B cell (primary cell): ENCODE results near the gene TSPAN31. TPM values are rescaled to one million over a fixed set of nuclear protein-coding genes. Genes with fewer than 3 reads are reported as not detected.

Experiments
- ATAC-seq: fragments of 200-7000 bp; cut with Tn5 transposase; one replicate; pipeline ENCODE4 v1.10.0; 2021; ENCODE audit warnings: low read depth, mild to moderate bottlenecking, moderate number of reproducible peaks, moderate library complexity
- CTCF ChIA-PET: fragments of 350-600 bp; sonication (Branson Sonifier 250); formaldehyde crosslinking; loops from one replicate; lab custom pipeline; 2021; ENCODE audit warnings: antibody characterized with exemption, inconsistent platforms; lab: Charles Lee
- POLR2A ChIA-PET: fragments of 350-600 bp; sonication (Branson Sonifier 250); formaldehyde crosslinking; loops from one replicate; lab custom pipeline; 2021; ENCODE audit warnings: antibody characterized with exemption; lab: Charles Lee
- DNase-seq: peaks from one replicate; pipeline ENCODE4 v3.0.0; 2013
- H2AFZ ChIP-seq: 2 replicates; pipeline ENCODE4 v1.6.1; 2012; ENCODE audit warnings: mild to moderate bottlenecking, low read depth, low read length; ENCODE audit not compliant: insufficient read depth, poor library complexity, severe bottlenecking
- H3K27ac ChIP-seq, 2 donors: 1 replicate in 1 of 2; 2 replicates in 1 of 2; pipeline ENCODE4 v1.5.1; 2012 to 2013; ENCODE audit warnings: low read length in 2 of 2, mild to moderate bottlenecking in 2 of 2, moderate library complexity in 1 of 2
- H3K27me3 ChIP-seq, 4 experiments: fragments of 200-600 bp in 1 of 4; sonication (generic) in 1 of 4; replicated peaks in 1 of 4; 1 replicate in 2 of 4; 2 replicates in 2 of 4; pipeline versions ENCODE4 v1.6.1 to v1.7.0; 2013 to 2016; ENCODE audit warnings: low read length in 3 of 4, mild to moderate bottlenecking in 2 of 4, mixed read lengths in 1 of 4, moderate library complexity in 1 of 4; ENCODE audit not compliant: insufficient read depth in 4 of 4, control insufficient read depth in 3 of 4; ENCODE audit errors: control extremely low read depth in 1 of 4
- H3K36me3 ChIP-seq, 2 experiments: replicated peaks in 1 of 2; 1 replicate in 1 of 2; 2 replicates in 1 of 2; pipeline versions ENCODE4 v1.6.1 to v1.7.1; 2013; ENCODE audit warnings: low read length in 1 of 2; ENCODE audit not compliant: insufficient read depth in 2 of 2, control insufficient read depth in 1 of 2; ENCODE audit errors: control extremely low read depth in 1 of 2, extremely low read depth in 1 of 2
- H3K4me1 ChIP-seq, 2 donors: fragments of 200-600 bp in 1 of 2; sonication (generic) in 1 of 2; 1 replicate in 1 of 2; 2 replicates in 1 of 2; pipeline versions ENCODE4 v1.5.1 to v1.6.1; 2013 to 2017; ENCODE audit warnings: low read length in 2 of 2; ENCODE audit not compliant: control insufficient read depth in 2 of 2, insufficient read depth in 2 of 2
- H3K4me2 ChIP-seq: replicated peaks from 2 replicates; pipeline ENCODE3; 2012; ENCODE audit warnings: mild to moderate bottlenecking, low read depth, low read length; ENCODE audit not compliant: poor library complexity, severe bottlenecking
- H3K4me3 ChIP-seq, 5 experiments: fragments of 200-600 bp in 1 of 5; sonication (generic) in 1 of 5; 1 replicate in 3 of 5; 2 replicates in 2 of 5; pipeline versions ENCODE4 v1.5.1 to v1.7.0; 2011 to 2016; ENCODE audit warnings: low read length in 4 of 5, mild to moderate bottlenecking in 4 of 5, low read depth in 2 of 5, control low read depth in 1 of 5, moderate library complexity in 1 of 5; ENCODE audit not compliant: insufficient read depth in 1 of 5; ENCODE audit errors: control extremely low read depth in 1 of 5, extremely low read depth in 1 of 5
- H3K79me2 ChIP-seq: fragments of 200-600 bp; sonication (generic); one replicate; pipeline ENCODE4 v1.6.0; 2016; ENCODE audit warnings: low read length; ENCODE audit not compliant: control insufficient read depth, insufficient read depth
- H3K9ac ChIP-seq: fragments of 200-600 bp; sonication (generic); 2 replicates; pipeline ENCODE4 v1.6.1; 2017; ENCODE audit warnings: mild to moderate bottlenecking, low read length, moderate library complexity
- H3K9me3 ChIP-seq, 3 donors: one replicate each; pipeline versions ENCODE4 v1.6.1 to v1.7.1; 2013; ENCODE audit warnings: low read length in 2 of 3; ENCODE audit not compliant: control insufficient read depth in 2 of 3, insufficient read depth in 1 of 3; ENCODE audit errors: control extremely low read depth in 1 of 3
- H4K20me1 ChIP-seq: 2 replicates; pipeline ENCODE4 v1.6.0; 2012; ENCODE audit warnings: mild to moderate bottlenecking, low read length; ENCODE audit not compliant: insufficient read depth, control insufficient read depth, poor library complexity, severe bottlenecking
- H3K27ac Mint-ChIP-seq: one replicate; pipeline ENCODE4 v1.8.0; 2021; ENCODE audit warnings: mixed read lengths
- H3K27me3 Mint-ChIP-seq: one replicate; pipeline ENCODE4 v1.8.0; 2021; ENCODE audit warnings: mixed read lengths
- H3K4me1 Mint-ChIP-seq: one replicate; pipeline ENCODE4 v1.8.0; 2021; ENCODE audit warnings: mixed read lengths
- H3K4me3 Mint-ChIP-seq: one replicate; pipeline ENCODE4 v1.8.0; 2021; ENCODE audit warnings: mixed read lengths
- H3K9me3 Mint-ChIP-seq: one replicate; pipeline ENCODE4 v1.8.0; 2022; ENCODE audit warnings: mixed read lengths; ENCODE audit not compliant: insufficient read depth
- CTCF ChIP-seq: fragments of 200-600 bp; IDR thresholded peaks from one replicate; pipeline ENCODE4 v1.8.0; 2022; ENCODE audit warnings: antibody characterized with exemption, mild to moderate bottlenecking
- EZH2 ChIP-seq: IDR thresholded peaks from 2 replicates; pipeline ENCODE4 v1.6.1; 2012; ENCODE audit warnings: borderline replicate concordance, low read depth, mild to moderate bottlenecking, moderate library complexity, low read length; ENCODE audit not compliant: insufficient read depth, poor library complexity, severe bottlenecking
- WGBS: methylation state at CpG from one replicate; pipeline ENCODE4 v1.1.5; 2013; ENCODE audit warnings: missing lambda C conversion rate; ENCODE audit not compliant: insufficient coverage; 5-methylcytosine and 5-hydroxymethylcytosine counted together
- intact Hi-C: fragments of 100-400 bp; cut with micrococcal nuclease; formaldehyde crosslinking; loops from one replicate; pipeline ENCODE4 v1.10.0; 2022
- polyA plus RNA-seq: library from polyadenylated mRNA; depleted of rRNA; stranded (reverse); fragments of >200 nt; gene quantifications from 2 replicates; pipeline ENCODE4 v1.2.3, GENCODE V29; 2012
- total RNA-seq, 2 donors: library from RNA; stranded (reverse); fragments of 120-200 nt in 1 of 2; gene quantifications; 1 replicate in 1 of 2; 2 replicates in 1 of 2; pipeline versions ENCODE4 v1.2.3 to v1.2.4, GENCODE V29; 2013 to 2022

Gene TSPAN31
- total and polyA plus RNA-seq, 2 donors (not counting 1 experiment from before 2014, with no cell fraction given): 24.0 to 29.6 TPM

- H3K27me3 Mint-ChIP-seq: no peaks in the 10 kb centered on the region
Measured at GRCh38 chr12:57757771-57758170, 12.9 kb downstream of the TSPAN31 start.

More at GRCh38 chr12:57757771-57758170, 12.9 kb downstream of the TSPAN31 start:
- intact Hi-C loops: loop anchor here (5.0 to 10.0 kb wide), 5 partner anchors 75 to 673 kb away; partner anchors contain the start of genes CTDSP2, GLI1, INHBE and MARS1
- TF ChIP-seq EZH2 (no peak), CTCF (no peak)
- H3K27ac Mint-ChIP-seq: peak overlapping the region; percentile 67
- H3K79me2 ChIP-seq: peaks cover 47% of the 10 kb centered on the region
- H2AFZ ChIP-seq: no peak overlapping the region
- H3K36me3 ChIP-seq: peaks cover 1 to 41% of the 10 kb centered on the region in 2 experiments
- no peak for ATAC-seq
- peaks cover 63% of the 10 kb centered on the region for H4K20me1 ChIP-seq
- H3K4me1 Mint-ChIP-seq: peaks cover 50% of the 10 kb centered on the region
- no peaks in the 10 kb centered on the region for H3K9me3 Mint-ChIP-seq
- H3K27me3 ChIP-seq: no peaks in the 10 kb centered on the region
- no peak overlapping the region for H3K4me3 Mint-ChIP-seq
- ChIA-PET POLR2A (no interaction called here), CTCF (interaction anchor here (2.3 kb wide), 1 partner anchor 9 kb away, joined by 37 read pairs; the partner anchor contains the start of gene CYP27B1)
- H3K27ac ChIP-seq: no peak overlapping the region
- H3K4me1 ChIP-seq: peaks cover 32 to 49% of the 10 kb centered on the region in 2 donors
- no peaks in the 10 kb centered on the region for H3K9me3 ChIP-seq
- no peak overlapping the region for H3K4me3 ChIP-seq
- DNase-seq: no peak
- H3K9ac ChIP-seq: no peak overlapping the region
- WGBS: 100% methylated on average over 3 of the region's 4 CpGs
- H3K4me2 ChIP-seq: no peak overlapping the region
